ENCODE results near the gene TK1.
"Not testable (repeated sequence)": the region's sequence is repeated elsewhere in the genome, so short reads cannot be mapped to it uniquely, and the experiment has no call there.

Gene TK1

DNA sequence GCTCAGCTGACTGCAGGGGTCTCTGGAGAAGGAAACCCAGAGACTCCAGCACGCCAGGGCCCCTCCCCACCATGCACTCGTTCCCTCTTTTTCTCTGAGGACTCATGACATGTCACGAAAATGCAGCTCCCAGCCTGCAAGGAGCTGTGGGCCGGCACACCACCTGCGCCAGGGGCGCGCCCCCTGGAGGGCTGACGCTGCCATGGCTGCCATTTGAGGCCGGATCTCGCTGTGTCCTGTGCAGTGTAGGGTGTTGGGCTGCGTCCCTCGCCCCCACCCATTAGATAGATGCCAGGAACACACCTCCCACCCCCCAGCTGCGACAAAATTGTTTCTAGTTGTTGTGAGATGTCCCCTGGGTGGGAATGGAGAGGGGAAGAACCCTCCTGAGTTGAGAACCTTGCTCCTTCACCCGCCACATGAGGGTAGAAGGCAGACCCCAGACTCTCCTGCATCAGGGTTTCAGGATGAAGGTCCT, 10.3 kb downstream of the TK1 start:
- no peak for DNase-seq (ENCODE audit: low read depth, low spot score)

GRCh38 chr17:78175643-78175981, 11.2 kb downstream of the TK1 start:
- no peak for DNase-seq (ENCODE audit: low read depth, low spot score)

GRCh38 chr17:78174870-78175642, 11.8 kb downstream of the TK1 start:
- DNase-seq (ENCODE audit: low read depth, low spot score) = no peak

- no peak for DNase-seq (ENCODE audit: low read depth, low spot score)
Measured at GRCh38 chr17:78174346-78174869, 12.4 kb downstream of the TK1 start.

DNA sequence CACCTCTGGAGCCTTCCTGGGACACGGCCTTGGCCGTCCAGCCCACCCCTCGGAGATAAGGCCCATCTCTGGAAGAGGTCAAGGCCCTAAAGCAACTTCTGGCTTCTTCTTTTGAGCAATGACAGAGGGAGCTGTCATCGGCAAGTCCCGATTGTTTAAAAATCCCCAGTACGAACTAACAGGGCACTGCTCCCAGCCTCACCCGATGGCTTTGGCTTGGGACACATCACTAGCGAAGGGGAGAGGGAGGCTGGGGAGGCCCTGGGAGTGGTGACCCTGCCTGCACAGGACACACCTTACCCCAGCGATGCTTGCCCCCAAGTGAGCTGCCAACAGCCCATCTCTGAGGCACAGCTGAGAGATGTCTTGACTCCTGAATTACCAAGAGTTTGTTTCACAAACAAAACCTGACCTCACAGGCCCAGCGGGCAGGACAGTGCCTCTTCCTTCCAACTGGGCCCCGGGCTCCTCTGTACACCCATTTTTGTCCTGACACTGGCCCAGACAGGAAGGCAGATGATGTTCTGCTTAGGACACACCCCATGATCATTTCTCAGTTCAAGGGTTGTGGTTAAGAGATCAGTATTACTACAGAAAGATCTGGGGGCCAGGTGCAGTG, 13.6 kb downstream of the TK1 start:
- no peak for DNase-seq (ENCODE audit: low read depth, low spot score)

- DNase-seq (ENCODE audit: low read depth, low spot score) = no peak
Measured at GRCh38 chr17:78172249-78173051, 14.4 kb downstream of the TK1 start.

DNA sequence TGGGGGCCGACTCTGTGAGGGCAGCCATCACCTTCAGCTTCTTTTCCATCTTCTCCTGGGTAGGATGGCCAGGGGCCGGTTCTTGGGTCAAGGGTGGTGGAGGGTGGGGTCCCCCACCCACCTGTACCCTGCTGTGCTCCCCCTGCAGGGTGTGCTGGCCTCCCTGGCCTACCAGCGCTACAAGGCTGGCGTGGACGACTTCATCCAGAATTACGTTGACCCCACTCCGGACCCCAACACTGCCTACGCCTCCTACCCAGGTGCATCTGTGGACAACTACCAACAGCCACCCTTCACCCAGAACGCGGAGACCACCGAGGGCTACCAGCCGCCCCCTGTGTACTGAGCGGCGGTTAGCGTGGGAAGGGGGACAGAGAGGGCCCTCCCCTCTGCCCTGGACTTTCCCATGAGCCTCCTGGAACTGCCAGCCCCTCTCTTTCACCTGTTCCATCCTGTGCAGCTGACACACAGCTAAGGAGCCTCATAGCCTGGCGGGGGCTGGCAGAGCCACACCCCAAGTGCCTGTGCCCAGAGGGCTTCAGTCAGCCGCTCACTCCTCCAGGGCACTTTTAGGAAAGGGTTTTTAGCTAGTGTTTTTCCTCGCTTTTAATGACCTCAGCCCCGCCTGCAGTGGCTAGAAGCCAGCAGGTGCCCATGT, 15.1 kb downstream of the TK1 start:
- DNase-seq (ENCODE audit: low read depth, low spot score) = not testable (repeated sequence)

DNA sequence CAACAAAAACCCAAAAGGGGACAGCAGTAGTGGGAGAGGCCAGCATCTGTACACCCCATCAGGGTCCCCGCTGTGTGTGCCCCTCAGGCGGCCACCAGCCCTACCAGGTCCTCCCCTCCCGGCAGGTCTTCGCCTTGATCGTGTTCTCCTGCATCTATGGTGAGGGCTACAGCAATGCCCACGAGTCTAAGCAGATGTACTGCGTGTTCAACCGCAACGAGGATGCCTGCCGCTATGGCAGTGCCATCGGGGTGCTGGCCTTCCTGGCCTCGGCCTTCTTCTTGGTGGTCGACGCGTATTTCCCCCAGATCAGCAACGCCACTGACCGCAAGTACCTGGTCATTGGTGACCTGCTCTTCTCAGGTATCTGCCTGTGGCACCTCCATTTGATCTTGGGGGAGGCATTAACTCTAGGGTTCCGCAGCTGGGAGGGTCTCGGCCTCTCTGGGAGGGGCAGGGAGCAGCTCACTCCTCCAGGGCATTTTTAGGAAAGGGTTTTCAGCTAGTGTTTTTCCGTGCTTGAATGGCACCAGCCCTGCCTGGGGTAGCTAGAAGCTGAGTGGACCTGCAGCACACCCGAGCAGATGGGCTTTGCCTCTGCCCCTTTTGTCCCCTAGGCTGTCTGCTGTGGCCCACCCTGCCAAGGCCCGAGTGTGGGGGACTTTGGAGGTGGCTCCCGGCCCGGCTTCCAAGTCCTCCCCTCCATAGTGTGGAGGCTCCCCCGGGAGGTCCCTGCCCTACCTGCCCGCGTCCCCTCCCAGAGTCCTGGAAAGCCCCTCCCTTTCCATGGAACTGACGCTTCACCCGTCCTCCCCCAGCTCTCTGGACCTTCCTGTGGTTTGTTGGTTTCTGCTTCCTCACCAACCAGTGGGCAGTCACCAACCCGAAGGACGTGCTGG, 15.9 kb downstream of the TK1 start:
- DNase-seq (ENCODE audit: low read depth, low spot score) = no peak

GRCh38 chr17:78168903-78169793, 17.7 kb downstream of the TK1 start:
- DNase-seq (ENCODE audit: low read depth, low spot score) = no peak

GRCh38 chr17:78168242-78168902, 18.5 kb downstream of the TK1 start, which contains the start of gene SYNGR2:
TSS of gene SYNGR2 (plus strand) at chr17:78168581. CDS start at chr17:78168617, 36 bp downstream.
- DNase-seq (ENCODE audit: low read depth, low spot score) = no peak

DNA sequence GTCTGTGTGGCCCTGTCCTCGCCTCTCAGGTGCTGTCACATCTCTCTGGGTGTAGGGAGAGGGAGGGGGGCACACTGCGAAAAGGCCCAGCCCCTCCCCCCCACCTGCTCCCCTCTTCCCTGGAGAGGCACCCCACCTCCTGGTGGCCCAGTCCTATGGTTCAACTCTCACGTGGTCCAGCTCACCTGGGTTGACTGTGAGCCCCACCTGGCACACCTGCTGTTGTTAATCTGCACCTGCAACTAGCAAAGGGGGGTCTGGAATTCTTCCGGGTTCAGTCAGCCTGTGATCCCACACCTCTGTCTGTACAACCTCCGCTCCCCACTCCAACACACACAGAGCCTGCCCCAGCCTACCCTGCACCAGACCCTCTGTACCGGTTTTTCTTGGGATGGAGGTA, 20.4 kb downstream of the TK1 start:
- DNase-seq (ENCODE audit: low read depth, low spot score) = no peak

DNA sequence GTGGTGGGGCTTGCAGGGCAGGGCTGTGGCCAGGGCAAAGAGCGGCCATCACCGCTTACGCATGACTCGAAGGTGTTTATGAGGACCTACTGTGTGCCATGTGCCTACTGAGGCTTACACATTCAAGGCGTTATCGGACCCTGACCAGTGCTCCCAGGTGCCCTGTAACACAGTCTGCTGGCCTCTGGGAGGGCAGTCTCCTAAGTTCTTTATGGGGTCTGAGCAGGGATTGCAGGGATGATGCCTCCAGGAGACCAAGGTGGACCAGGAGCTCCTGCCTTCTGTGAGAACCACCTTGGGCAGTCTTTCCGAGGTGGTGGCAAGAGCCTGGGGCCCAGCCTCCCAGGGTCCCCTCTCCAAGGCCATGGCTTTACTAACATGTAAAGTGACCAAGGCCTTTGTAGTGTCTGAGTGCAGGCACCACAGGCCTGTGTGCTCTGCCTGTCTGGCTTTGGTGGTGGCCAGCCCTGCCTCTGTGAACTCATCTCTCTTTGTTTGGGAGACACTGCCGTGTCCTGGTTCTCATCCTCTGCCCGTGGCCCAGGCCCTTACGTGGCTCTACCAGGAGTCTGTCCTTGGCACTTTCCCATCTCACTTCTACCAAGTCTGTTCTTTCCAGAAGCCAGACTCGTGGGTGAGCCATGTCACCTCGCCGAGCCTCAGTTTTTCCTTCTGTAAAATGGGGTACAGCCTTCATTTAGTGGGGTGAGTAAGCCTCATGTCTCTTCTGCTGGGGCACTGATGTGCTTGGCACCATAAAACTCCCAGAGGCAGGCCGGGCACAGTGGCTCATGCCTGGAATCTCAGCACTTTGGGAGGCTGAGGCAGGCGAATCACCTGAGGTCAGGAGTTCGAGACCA, 21.9 kb downstream of the TK1 start:
- no peak for DNase-seq (ENCODE audit: low read depth, low spot score)

DNA sequence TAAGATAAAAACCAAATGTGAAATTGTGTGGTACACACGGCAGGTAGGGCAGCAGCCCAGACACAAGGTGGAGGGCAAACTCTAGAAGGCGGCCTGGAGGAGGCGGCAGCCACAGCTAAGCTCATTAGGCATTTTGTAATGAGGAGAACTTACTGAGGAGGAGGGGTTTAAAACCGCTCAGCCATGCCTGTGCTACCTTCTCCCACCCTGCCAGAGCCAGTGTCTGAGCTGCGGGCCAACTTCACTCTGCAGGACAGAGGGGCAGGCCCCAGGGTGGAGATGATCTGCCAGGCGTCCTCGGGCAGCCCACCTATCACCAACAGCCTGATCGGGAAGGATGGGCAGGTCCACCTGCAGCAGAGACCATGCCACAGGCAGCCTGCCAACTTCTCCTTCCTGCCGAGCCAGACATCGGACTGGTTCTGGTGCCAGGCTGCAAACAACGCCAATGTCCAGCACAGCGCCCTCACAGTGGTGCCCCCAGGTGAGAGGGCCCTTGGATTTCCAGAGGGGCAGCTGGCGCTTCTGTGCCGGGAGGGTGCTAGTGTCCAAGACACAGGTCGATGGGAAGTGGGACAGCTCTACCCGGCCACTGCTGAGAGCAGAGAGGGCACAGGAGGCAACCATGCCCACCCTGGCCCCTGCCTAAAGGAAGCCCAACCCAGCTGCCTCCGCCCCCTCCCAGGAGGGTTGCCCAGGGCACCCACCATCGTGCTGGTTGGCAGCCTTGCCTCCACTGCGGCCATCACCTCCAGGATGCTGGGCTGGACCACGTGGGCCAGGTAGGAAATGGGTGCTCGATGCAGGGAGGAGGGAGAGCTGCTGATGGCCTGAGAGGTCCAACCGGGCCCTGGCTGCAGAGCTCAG, 22.7 kb downstream of the TK1 start:
- no peak for DNase-seq (ENCODE audit: low read depth, low spot score)

DNA sequence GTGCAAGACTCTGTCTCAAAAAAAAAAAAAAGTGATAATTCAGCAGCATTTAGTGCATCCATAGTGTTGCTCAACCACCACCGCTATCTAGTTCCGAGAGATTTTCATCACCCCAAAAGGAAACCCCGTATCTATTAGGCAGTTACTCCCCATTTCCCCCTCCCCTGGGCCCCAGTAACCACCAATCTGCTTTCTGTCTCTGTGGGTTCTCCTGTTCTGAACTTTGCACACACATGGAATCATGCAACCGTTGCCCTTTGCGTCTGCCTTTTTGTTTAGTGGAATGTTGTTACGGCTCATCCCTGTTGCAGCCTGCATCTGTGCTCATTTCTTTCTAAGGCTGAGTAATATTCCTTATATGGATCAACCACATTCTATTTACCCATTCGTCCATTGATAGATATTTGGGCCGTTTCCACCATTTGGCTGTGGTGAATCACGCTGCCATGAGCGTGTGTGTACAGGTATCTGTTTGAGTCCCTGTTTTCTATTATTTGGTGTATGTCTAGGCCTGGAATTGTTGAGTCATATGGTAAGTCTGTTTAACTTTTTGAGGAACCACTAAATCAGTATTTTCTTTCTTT, 27.2 kb downstream of the TK1 start:
- no peak for DNase-seq (ENCODE audit: low read depth, low spot score)

- no peak for DNase-seq (ENCODE audit: low read depth, low spot score)
Measured at GRCh38 chr17:78154903-78155811, 31.7 kb downstream of the TK1 start.

Measured in brain pericyte (primary cell).